ENCODE results near the gene DDX31. TPM values are rescaled to one million over a fixed set of nuclear protein-coding genes. Genes with fewer than 3 reads are reported as not detected.

DDX31 gene
- total and polyA plus RNA-seq, 9 of the 15 experiments (the other 6 are each of a cell fraction or from before 2014, with no cell fraction given), result 11.9 to 24.6 (median 22.2) TPM

DNA sequence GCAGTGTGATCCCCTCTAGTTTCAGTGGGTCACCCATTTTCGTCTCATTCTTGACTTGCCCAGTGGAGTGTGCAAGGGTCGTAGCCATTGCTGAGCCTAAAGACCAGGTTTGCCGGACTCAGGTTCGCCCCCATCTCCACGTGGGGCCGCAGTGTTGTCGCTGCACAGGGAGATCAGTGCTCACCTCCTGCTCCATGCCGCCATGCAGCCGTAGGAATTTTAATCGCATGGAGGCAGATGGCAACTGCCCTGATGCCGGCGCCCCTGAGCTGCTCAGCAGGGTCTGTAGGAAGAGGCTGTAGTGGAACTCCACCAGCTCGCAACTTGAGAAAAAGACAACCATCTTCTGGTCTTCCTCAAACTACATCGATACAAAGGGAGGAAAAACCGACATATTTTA, 24.1 kb downstream of the DDX31 start (continued):
- TF ChIP-seq, protein P1, sequence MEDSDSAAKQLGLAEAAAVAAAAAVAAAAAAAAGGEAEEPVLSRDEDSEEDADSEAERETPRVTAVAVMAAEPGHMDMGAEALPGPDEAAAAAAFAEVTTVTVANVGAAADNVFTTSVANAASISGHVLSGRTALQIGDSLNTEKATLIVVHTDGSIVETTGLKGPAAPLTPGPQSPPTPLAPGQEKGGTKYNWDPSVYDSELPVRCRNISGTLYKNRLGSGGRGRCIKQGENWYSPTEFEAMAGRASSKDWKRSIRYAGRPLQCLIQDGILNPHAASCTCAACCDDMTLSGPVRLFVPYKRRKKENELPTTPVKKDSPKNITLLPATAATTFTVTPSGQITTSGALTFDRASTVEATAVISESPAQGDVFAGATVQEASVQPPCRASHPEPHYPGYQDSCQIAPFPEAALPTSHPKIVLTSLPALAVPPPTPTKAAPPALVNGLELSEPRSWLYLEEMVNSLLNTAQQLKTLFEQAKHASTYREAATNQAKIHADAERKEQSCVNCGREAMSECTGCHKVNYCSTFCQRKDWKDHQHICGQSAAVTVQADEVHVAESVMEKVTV (CRISPR knock-in tag; IDR thresholded peaks at IDR 0.05), result no peak
- TF ChIP-seq MEF2D (tag; conservative IDR thresholded peaks at IDR 0.05; ENCODE audit: low read depth), result no peak
- no peak for TF ChIP-seq CBX3 (IDR thresholded peaks at IDR 0.05; ENCODE audit: borderline replicate concordance in 1 of 2, low read length in 2 of 2)
- no peak for TF ChIP-seq PPARD (CRISPR knock-in tag; IDR thresholded peaks at IDR 0.05)
- TF ChIP-seq ZBTB17 (CRISPR knock-in tag; IDR thresholded peaks at IDR 0.05), result no peak
- no peak for TF ChIP-seq FOXK1 (CRISPR knock-in tag; IDR thresholded peaks at IDR 0.05; ENCODE audit: borderline replicate concordance)
- no peak for TF ChIP-seq ZNF263 (CRISPR knock-in tag; IDR thresholded peaks at IDR 0.05; ENCODE audit: borderline replicate concordance)
- TF ChIP-seq, protein P2, sequence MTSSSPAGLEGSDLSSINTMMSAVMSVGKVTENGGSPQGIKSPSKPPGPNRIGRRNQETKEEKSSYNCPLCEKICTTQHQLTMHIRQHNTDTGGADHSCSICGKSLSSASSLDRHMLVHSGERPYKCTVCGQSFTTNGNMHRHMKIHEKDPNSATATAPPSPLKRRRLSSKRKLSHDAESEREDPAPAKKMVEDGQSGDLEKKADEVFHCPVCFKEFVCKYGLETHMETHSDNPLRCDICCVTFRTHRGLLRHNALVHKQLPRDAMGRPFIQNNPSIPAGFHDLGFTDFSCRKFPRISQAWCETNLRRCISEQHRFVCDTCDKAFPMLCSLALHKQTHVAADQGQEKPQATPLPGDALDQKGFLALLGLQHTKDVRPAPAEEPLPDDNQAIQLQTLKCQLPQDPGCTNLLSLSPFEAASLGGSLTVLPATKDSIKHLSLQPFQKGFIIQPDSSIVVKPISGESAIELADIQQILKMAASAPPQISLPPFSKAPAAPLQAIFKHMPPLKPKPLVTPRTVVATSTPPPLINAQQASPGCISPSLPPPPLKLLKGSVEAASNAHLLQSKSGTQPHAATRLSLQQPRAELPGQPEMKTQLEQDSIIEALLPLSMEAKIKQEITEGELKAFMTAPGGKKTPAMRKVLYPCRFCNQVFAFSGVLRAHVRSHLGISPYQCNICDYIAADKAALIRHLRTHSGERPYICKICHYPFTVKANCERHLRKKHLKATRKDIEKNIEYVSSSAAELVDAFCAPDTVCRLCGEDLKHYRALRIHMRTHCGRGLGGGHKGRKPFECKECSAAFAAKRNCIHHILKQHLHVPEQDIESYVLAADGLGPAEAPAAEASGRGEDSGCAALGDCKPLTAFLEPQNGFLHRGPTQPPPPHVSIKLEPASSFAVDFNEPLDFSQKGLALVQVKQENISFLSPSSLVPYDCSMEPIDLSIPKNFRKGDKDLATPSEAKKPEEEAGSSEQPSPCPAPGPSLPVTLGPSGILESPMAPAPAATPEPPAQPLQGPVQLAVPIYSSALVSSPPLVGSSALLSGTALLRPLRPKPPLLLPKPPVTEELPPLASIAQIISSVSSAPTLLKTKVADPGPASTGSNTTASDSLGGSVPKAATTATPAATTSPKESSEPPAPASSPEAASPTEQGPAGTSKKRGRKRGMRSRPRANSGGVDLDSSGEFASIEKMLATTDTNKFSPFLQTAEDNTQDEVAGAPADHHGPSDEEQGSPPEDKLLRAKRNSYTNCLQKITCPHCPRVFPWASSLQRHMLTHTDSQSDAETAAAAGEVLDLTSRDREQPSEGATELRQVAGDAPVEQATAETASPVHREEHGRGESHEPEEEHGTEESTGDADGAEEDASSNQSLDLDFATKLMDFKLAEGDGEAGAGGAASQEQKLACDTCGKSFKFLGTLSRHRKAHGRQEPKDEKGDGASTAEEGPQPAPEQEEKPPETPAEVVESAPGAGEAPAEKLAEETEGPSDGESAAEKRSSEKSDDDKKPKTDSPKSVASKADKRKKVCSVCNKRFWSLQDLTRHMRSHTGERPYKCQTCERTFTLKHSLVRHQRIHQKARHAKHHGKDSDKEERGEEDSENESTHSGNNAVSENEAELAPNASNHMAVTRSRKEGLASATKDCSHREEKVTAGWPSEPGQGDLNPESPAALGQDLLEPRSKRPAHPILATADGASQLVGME (CRISPR knock-in tag; IDR thresholded peaks at IDR 0.05), result no peak
- TF ChIP-seq HNRNPLL (IDR thresholded peaks at IDR 0.05; ENCODE audit: low read depth, low read length, poor library complexity, severe bottlenecking), result no peak
- no peak for TF ChIP-seq CBX8 (IDR thresholded peaks at IDR 0.05; ENCODE audit: borderline replicate concordance, extremely low read depth, low read depth, low read length, poor library complexity, severe bottlenecking)
- TF ChIP-seq, protein P3, sequence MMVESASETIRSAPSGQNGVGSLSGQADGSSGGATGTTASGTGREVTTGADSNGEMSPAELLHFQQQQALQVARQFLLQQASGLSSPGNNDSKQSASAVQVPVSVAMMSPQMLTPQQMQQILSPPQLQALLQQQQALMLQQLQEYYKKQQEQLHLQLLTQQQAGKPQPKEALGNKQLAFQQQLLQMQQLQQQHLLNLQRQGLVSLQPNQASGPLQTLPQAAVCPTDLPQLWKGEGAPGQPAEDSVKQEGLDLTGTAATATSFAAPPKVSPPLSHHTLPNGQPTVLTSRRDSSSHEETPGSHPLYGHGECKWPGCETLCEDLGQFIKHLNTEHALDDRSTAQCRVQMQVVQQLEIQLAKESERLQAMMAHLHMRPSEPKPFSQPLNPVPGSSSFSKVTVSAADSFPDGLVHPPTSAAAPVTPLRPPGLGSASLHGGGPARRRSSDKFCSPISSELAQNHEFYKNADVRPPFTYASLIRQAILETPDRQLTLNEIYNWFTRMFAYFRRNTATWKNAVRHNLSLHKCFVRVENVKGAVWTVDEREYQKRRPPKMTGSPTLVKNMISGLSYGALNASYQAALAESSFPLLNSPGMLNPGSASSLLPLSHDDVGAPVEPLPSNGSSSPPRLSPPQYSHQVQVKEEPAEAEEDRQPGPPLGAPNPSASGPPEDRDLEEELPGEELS (CRISPR knock-in tag; IDR thresholded peaks at IDR 0.05; ENCODE audit: borderline replicate concordance), result no peak
- TF ChIP-seq ILK (tag; IDR thresholded peaks at IDR 0.05; ENCODE audit: borderline replicate concordance, low read depth), result no peak
